Keratinocyte (primary cell): Measurements from ENCODE around the gene CRISP2. TPM values are rescaled to one million over a fixed set of nuclear protein-coding genes. Genes with fewer than 3 reads are reported as not detected.

Source experiments
- DNase-seq: peaks from one replicate; pipeline ENCODE4 v3.0.0-alpha.2; 2011; ENCODE audit warnings: low read depth, missing footprints, low spot score
- FAIRE-seq: peaks from 2 replicates; lab custom pipeline; 2011; peaks lifted over from hg19 to GRCh38; lab: Jason Lieb, UNC
- H2AFZ ChIP-seq: 2 replicates; pipeline ENCODE4 v1.6.0; 2012; ENCODE audit warnings: low read length, control low read depth, inconsistent platforms; ENCODE audit not compliant: control insufficient read depth
- H3K27ac ChIP-seq: 2 replicates; pipeline ENCODE4 v1.5.1; 2011; ENCODE audit warnings: low read length; ENCODE audit not compliant: control insufficient read depth, insufficient read depth
- H3K27me3 ChIP-seq: 3 replicates; pipeline ENCODE4 v1.6.0; 2011; ENCODE audit warnings: low read length; ENCODE audit not compliant: control insufficient read depth, insufficient read depth; ENCODE audit errors: extremely low read depth
- H3K36me3 ChIP-seq, 2 experiments: 2 replicates in 1 of 2; 3 replicates in 1 of 2; pipeline ENCODE4 v1.5.1; 2011; ENCODE audit warnings: low read length in 2 of 2, mild to moderate bottlenecking in 1 of 2; ENCODE audit not compliant: control insufficient read depth in 2 of 2, insufficient read depth in 2 of 2; ENCODE audit errors: extremely low read depth in 1 of 2
- H3K4me1 ChIP-seq: 3 replicates; pipeline ENCODE4 v1.5.1; 2011; ENCODE audit warnings: low read length; ENCODE audit not compliant: control insufficient read depth, insufficient read depth; ENCODE audit errors: extremely low read depth
- H3K4me2 ChIP-seq: 3 replicates; pipeline ENCODE4 v1.6.0; 2011; ENCODE audit warnings: low read depth, low read length; ENCODE audit not compliant: control insufficient read depth, insufficient read depth; ENCODE audit errors: extremely low read depth
- H3K4me3 ChIP-seq, 3 experiments: fragments of 200-600 bp in 1 of 3; sonication (generic) in 1 of 3; 2 replicates in 2 of 3; 3 replicates in 1 of 3; pipeline ENCODE4 v1.5.1; 2011 to 2016; ENCODE audit warnings: low read length in 3 of 3, mild to moderate bottlenecking in 3 of 3, control low read depth in 2 of 3, inconsistent platforms in 1 of 3, low read depth in 1 of 3, mixed read lengths in 1 of 3, mixed run types in 1 of 3, moderate library complexity in 1 of 3; ENCODE audit not compliant: control insufficient read depth in 2 of 3, insufficient read depth in 2 of 3; ENCODE audit errors: extremely low read depth in 1 of 3
- H3K79me2 ChIP-seq: 2 replicates; pipeline ENCODE4 v1.6.0; 2012; ENCODE audit warnings: low read length; ENCODE audit not compliant: control insufficient read depth, insufficient read depth
- H3K9ac ChIP-seq: 3 replicates; pipeline ENCODE4 v1.6.0; 2011; ENCODE audit warnings: low read length; ENCODE audit not compliant: control insufficient read depth, insufficient read depth; ENCODE audit errors: extremely low read depth
- H3K9me1 ChIP-seq: 3 replicates; pipeline ENCODE4 v1.6.0; 2011; ENCODE audit warnings: low read length; ENCODE audit not compliant: control insufficient read depth, insufficient read depth; ENCODE audit errors: extremely low read depth
- H3K9me3 ChIP-seq: 2 replicates; pipeline ENCODE4 v1.5.1; 2012; ENCODE audit warnings: low read depth, low read length; ENCODE audit not compliant: control insufficient read depth
- H4K20me1 ChIP-seq: 3 replicates; pipeline ENCODE4 v1.6.0; 2011; ENCODE audit warnings: low read length; ENCODE audit not compliant: control insufficient read depth, insufficient read depth; ENCODE audit errors: extremely low read depth
- CTCF ChIP-seq, 3 experiments: IDR thresholded peaks in 1 of 3; conservative IDR thresholded peaks in 1 of 3; optimal IDR thresholded peaks in 1 of 3; 2 replicates in 2 of 3; 3 replicates in 1 of 3; pipeline versions ENCODE3 to v1.5.1; 2011; ENCODE audit warnings: low read length in 3 of 3, mild to moderate bottlenecking in 3 of 3, moderate library complexity in 2 of 3, control low read depth in 1 of 3, inconsistent platforms in 1 of 3; ENCODE audit not compliant: insufficient read depth in 2 of 3; ENCODE audit errors: extremely low read depth in 1 of 3
- EZH2 ChIP-seq: IDR thresholded peaks from one replicate; pipeline ENCODE4 v1.6.1; 2012; ENCODE audit warnings: inconsistent platforms, mild to moderate bottlenecking, low read length, moderate library complexity
- dilution Hi-C: fragments of 300-500 bp; cut with MboI; formaldehyde crosslinking; loops from one replicate; pipeline ENCODE4 v1.7.0; 2020; ENCODE audit warnings: low sequenced_read_pairs; ENCODE audit not compliant: extremely low pct_ligation_motif_present
- polyA plus RNA-seq, 5 experiments: library from polyadenylated mRNA; depleted of rRNA in 3 of 5; stranded (reverse) in 3 of 5; stranded (forward) in 1 of 5; unstranded in 1 of 5; fragments of >200 nt; gene quantifications; 1 replicate in 1 of 5; 2 replicates in 3 of 5; 3 replicates in 1 of 5; pipeline versions ENCODE4 v1.2.1 to v1.2.3, GENCODE V29; 2011 to 2012; ENCODE audit warnings: missing spikeins in 2 of 5, low read depth in 1 of 5, low replicate concordance in 1 of 5

The CRISP2 gene
- polyA plus RNA-seq, 1 donor (not counting 4 experiments of a cell fraction or from before 2014, with no cell fraction given), result not detected

DNA sequence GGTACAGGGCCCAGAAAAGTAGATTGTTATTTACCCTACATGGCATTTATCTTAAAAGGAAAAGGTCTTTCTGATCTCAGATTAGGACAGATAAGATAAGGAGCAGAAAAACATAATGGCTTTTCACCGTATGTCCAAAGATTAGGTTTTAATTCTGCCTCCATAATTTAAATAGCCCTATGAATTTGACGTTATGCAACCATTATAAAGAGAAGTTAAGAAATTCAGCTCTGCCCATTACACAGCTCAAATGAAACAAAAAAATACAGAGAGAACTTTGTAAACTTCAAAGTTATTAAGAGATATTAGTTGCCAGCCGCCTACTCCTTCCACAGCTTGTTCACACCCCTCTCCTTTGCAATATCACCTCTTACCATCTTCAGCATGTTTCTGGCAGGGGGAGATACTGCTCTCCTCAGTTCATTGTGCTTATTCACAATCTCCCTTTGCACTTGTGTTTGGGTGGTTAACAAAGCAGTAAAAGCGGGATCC lies 22.7 kb upstream of the CRISP2 start:
- DNase-seq (no peak), FAIRE-seq (no peak)
- H3K27me3 ChIP-seq, result no peaks in the 10 kb centered on the region
- no peaks in the 10 kb centered on the region for H3K9me1 ChIP-seq
- TF ChIP-seq EZH2, result no peak
- TF ChIP-seq CTCF (optimal IDR thresholded peaks at IDR 0.05 in 1 of 3, IDR thresholded peaks at IDR 0.05 in 1 of 3, conservative IDR thresholded peaks at IDR 0.05 in 1 of 3; ENCODE audit: extremely low read depth in 1 of 3, insufficient read depth in 2 of 3, low read length in 3 of 3), result no peak
- no peaks in the 10 kb centered on the region for H4K20me1 ChIP-seq
- H3K27ac ChIP-seq, result no peak overlapping the region
- no peak overlapping the region for H3K4me3 ChIP-seq
- no peak overlapping the region for H3K4me2 ChIP-seq
- H2AFZ ChIP-seq, result no peak overlapping the region
- no peaks in the 10 kb centered on the region for H3K9me3 ChIP-seq
- no peaks in the 10 kb centered on the region for H3K79me2 ChIP-seq
- dilution Hi-C loops, result no loop called here
- H3K9ac ChIP-seq, result no peak overlapping the region
- no peaks in the 10 kb centered on the region for H3K4me1 ChIP-seq
- no peaks in the 10 kb centered on the region for H3K36me3 ChIP-seq

DNA sequence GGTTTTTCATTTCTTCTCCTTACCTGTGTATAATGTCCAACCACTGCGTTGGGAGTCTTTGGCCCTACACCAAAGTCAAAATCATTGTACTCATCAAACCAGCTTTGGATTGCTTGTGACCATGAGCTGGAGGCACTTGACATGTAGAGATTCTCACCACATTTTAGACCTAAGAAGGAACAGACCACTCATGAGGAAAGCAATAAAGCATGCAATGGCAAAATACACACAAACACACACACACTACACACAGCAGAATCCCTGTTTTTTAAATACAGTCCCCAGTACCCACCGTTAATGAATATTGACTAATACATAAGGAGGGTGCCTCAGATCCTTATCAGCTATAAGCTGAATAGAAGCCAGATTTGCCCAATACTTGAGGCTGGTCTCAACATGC lies 20.3 kb upstream of the CRISP2 start:
- no peak for DNase-seq
- no peaks in the 10 kb centered on the region for H3K9me1 ChIP-seq
- no peaks in the 10 kb centered on the region for H3K27me3 ChIP-seq
- H3K36me3 ChIP-seq, result no peaks in the 10 kb centered on the region
- no peak overlapping the region for H3K9ac ChIP-seq
- H2AFZ ChIP-seq, result no peak overlapping the region
- FAIRE-seq, result no peak
- H3K9me3 ChIP-seq, result no peaks in the 10 kb centered on the region
- no peak overlapping the region for H3K27ac ChIP-seq
- no peak overlapping the region for H3K4me2 ChIP-seq
- H3K4me1 ChIP-seq, result no peaks in the 10 kb centered on the region
- no peak overlapping the region for H3K4me3 ChIP-seq
- dilution Hi-C loops, result no loop called here
- H3K79me2 ChIP-seq, result no peaks in the 10 kb centered on the region
- TF ChIP-seq EZH2, result no peak
- no peak for TF ChIP-seq CTCF (optimal IDR thresholded peaks at IDR 0.05 in 1 of 3, IDR thresholded peaks at IDR 0.05 in 1 of 3, conservative IDR thresholded peaks at IDR 0.05 in 1 of 3; ENCODE audit: extremely low read depth in 1 of 3, insufficient read depth in 2 of 3, low read length in 3 of 3)
- H4K20me1 ChIP-seq, result no peaks in the 10 kb centered on the region
